Measurements from ENCODE around the gene LGALS1. TPM values are rescaled to one million over a fixed set of nuclear protein-coding genes. Genes with fewer than 3 reads are reported as not detected.
A peak's percentile ranks its signal among the peaks of the same experiment; 100 is the strongest.

LGALS1 gene
- total and polyA plus RNA-seq, 12 donors: 190 to 4,628 (median 918) TPM

- Histone ChIP-seq H3K4me3 (peak overlapping the region in 1 of 4 donors; percentile 31), H3K4me1 (replicated peaks in 1 of 2) (peaks cover 18 to 29% of the 10 kb centered on the region in 2 donors), H3K27ac (peak overlapping the region in 4 of 5 donors; percentile 63 to 92 (median 78)), H3K9me3 (replicated peaks in 1 of 3) (no peaks in the 10 kb centered on the region), H3K27me3 (no peaks in the 10 kb centered on the region), H3K36me3 (replicated peaks in 1 of 2) (peaks cover 0 to 21% of the 10 kb centered on the region in 2 donors)
- DNase-seq: no peak
- 37 to 46% (median 38%) methylated on average over 9 to 11 of the region's 11 CpGs for WGBS, 4 donors
- intact Hi-C loops (cut with DNase I): no loop called here
- TF ChIP-seq POLR2A (IDR thresholded peaks at IDR 0.05) (no peak), CTCF (IDR thresholded peaks at IDR 0.05) (no peak)
Measured at GRCh38 chr22:37633089-37633624, 42.3 kb upstream of the LGALS1 start.

- peak; percentile 69 to 91 (median 82) for DNase-seq
- Histone ChIP-seq H3K4me3 (peak overlapping the region in 1 of 4 donors; percentile 31), H3K4me1 (replicated peaks in 1 of 2) (peaks cover 18 to 34% of the 10 kb centered on the region in 2 donors), H3K27ac (peak overlapping the region; percentile 46 to 92 (median 74)), H3K36me3 (replicated peaks in 1 of 2) (peaks cover 0 to 16% of the 10 kb centered on the region in 2 donors), H3K9me3 (replicated peaks in 1 of 3) (no peaks in the 10 kb centered on the region), H3K27me3 (no peaks in the 10 kb centered on the region)
- intact Hi-C loops (cut with DNase I): no loop called here
- TF ChIP-seq CTCF (IDR thresholded peaks at IDR 0.05) (peak in 2 of 6 experiments; percentile 14 to 32), POLR2A (IDR thresholded peaks at IDR 0.05) (no peak)
- 0 to 10% (median 8%) methylated on average over 1 to 24 of the region's 24 CpGs for WGBS, 4 donors
Measured at GRCh38 chr22:37633625-37634416, 41.6 kb upstream of the LGALS1 start.

GRCh38 chr22:37634417-37634924 is 41.0 kb upstream of the LGALS1 start:
- Histone ChIP-seq H3K27ac (peak overlapping the region; percentile 46 to 92 (median 74)), H3K36me3 (replicated peaks in 1 of 2) (peaks cover 0 to 9% of the 10 kb centered on the region in 2 donors), H3K27me3 (no peaks in the 10 kb centered on the region), H3K9me3 (replicated peaks in 1 of 3) (no peaks in the 10 kb centered on the region), H3K4me1 (replicated peaks in 1 of 2) (peaks cover 18 to 39% of the 10 kb centered on the region in 2 donors), H3K4me3 (peak overlapping the region in 1 of 4 donors; percentile 31)
- no peak for TF ChIP-seq POLR2A (IDR thresholded peaks at IDR 0.05)
- TF ChIP-seq CTCF (IDR thresholded peaks at IDR 0.05): no peak
- DNase-seq: no peak
- WGBS, 4 donors: 45 to 49% (median 47%) methylated on average over 4 to 8 of the region's 8 CpGs
- intact Hi-C loops (cut with DNase I): no loop called here

- no peaks in the 10 kb centered on the region for H3K9me3 ChIP-seq (replicated peaks in 1 of 3)
- no peaks in the 10 kb centered on the region for H3K27me3 ChIP-seq
- peaks cover 0 to 9% of the 10 kb centered on the region in 2 donors for H3K36me3 ChIP-seq (replicated peaks in 1 of 2)
- WGBS, 4 donors: 81 to 87% (median 83%) methylated on average over 6 to 7 of the region's 7 CpGs
- intact Hi-C loops (cut with DNase I): no loop called here
- no peak for DNase-seq
- H3K4me1 ChIP-seq (replicated peaks in 1 of 2): peaks cover 18 to 39% of the 10 kb centered on the region in 2 donors
- peak overlapping the region in 2 of 5 donors; percentile 81 to 92 for H3K27ac ChIP-seq
- no peak overlapping the region for H3K4me3 ChIP-seq
- TF ChIP-seq POLR2A (IDR thresholded peaks at IDR 0.05): no peak
- TF ChIP-seq CTCF (IDR thresholded peaks at IDR 0.05): no peak
Measured at GRCh38 chr22:37635157-37635556, 40.3 kb upstream of the LGALS1 start.

Data from adrenal gland (tissue), 12 donors.